NCI-H187 (cell line): ENCODE results near the gene MTLN.
"Not testable (repeated sequence)": the region's sequence is repeated elsewhere in the genome, so short reads cannot be mapped to it uniquely, and the experiment has no call there.

ENCODE experiments used
- DNase-seq, 2 experiments: peaks; one replicate each; lab custom pipeline; 2025; lab: John Stamatoyannopoulos, UW

The MTLN gene, protein sequence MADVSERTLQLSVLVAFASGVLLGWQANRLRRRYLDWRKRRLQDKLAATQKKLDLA

DNA sequence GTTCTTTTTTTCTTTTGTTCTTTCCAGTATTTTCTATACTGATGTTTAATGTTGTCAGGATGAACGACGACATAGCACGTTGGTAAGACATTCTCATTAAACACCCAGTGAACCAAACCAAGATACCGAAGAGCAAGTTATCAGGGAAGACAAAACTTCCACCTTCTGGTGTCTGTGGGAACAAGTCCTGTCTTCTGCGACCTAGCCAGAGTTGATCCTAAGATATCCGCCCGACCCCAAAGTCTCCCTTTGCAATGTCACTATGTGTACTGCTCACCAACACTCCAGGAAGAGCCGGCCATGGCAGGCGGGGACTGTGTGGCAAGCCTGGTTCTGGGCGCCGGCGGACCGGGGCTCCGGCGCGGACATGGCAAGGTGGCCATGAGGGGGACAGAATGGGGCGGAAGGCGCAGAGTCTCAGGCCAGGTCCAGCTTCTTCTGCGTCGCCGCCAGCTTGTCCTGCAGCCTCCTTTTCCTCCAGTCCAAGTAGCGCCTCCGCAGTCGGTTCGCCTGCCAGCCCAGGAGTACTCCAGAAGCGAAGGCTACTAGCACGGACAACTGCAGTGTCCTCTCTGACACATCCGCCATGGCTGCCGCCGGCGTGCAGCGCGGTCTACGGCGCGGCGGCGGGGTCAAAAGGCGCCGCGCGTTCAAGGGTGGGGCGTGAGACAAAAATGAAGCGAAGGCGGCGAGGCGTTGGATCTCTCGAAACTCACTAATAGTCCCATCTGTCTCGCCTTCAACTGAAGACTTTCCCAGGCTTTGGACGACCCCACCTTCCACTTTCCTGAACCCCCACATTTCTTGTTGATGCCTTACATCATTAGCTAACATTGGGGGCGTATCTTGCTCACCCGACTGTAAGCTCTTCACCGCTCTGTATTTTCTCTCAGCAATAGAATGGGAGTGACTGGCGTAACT is at the start of gene MTLN:
MTLN (minus strand) TSS at position 610 of the 921 bp plus-strand sequence; CDS start at position 588, 22 bp downstream.
- peak; percentile 3 to 55 for DNase-seq

DNA sequence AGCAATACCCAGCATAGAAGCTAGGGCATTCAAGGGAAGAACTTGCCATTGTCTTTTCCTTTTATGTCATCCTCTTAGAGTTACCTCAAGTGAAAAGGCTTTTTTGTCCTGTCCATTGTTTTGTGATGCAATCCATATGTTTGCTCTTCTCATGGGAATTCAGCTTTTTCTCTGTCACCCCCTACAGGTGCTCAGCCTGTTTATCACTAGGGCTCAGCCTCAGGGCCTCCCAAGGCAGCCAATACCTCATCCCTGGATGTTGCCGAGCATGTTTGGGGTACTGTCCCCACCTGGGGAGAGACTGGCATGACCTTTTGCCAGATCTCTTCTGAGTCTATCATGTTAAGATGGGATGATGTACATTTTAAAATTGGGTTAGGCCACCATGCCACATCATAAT is 49.6 kb upstream of the MTLN start:
- not testable (repeated sequence) for DNase-seq

DNA sequence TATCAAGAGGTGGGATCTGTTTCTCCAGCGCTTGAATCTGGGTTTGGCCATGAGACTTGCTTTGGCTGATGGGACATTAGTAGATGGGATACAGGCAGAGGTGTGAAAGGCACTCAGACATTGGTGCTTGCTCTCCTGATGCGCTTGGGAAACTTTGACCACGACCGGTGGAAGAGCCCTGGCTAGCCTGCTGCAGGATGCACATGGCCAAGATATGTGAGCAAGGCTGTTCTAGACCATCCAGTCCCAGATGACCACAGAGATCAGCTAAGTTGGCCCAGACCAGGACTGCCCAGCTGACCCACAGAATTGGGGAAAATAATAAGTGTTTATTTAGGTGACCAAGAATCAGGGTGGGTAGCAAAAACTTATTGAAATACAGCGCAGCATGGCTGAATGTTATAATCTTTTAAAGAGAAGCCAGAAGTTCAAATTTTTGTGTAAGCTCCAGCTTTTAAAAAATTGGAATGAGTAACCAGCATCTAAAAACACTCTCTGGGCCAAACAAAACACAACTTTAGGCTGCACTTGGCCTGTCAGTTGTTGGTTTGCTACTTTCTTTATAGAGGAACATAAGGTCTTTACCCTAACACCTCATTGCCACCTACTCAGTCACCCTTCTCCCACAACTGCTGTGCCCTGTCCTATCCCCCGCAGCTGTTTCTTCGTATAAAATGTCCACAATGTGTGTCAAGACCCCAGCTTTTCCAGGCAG is 35.9 kb upstream of the MTLN start:
- not testable (repeated sequence) for DNase-seq

DNA sequence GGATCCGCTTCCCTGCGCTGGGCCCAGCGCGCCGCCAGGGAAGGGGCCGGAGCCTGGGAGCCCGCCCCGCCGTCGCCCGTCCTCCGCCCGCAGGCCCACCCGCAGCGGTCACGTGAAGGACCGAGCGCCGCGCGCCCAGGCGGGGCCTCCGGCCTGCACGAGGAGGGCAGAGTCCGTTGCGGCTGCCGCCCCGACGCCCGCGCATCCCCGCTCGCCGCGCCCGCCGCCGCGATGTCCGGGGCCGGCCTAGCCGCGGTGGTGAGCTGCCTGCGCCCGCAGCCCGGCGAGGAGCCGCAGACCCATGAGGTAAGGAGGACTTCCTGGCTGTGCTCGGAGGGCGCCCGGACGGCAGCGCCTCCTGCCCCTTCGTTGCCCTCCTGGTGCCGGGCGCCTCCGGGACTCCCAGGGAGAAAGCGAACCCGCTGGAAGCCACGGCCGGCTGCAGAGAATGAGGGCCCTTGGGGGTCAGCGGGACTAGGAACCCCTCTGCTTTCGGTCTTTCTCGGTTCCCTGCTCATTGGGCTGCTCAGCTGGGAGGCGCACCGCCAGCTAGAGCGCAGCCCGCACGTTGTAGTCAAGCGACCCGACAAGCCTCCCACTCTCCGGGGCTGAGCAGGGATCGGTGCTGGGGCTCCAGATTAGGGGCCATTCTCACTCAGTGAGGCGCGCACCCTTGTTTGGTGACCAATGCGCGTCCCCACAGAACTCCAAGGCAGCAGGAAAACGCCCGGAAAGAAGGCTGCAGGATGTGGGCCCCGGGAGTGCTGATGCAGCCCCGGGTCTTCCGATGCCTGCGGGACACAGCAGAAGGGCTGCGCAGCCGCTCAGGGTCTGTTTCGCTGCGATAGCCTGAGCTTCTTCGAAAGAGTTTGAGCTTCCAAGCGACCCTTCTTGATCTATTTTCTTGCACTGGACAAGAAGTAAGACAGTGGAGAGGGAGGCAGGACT is 33.4 kb upstream of the MTLN start:
- not testable (repeated sequence) for DNase-seq

DNA sequence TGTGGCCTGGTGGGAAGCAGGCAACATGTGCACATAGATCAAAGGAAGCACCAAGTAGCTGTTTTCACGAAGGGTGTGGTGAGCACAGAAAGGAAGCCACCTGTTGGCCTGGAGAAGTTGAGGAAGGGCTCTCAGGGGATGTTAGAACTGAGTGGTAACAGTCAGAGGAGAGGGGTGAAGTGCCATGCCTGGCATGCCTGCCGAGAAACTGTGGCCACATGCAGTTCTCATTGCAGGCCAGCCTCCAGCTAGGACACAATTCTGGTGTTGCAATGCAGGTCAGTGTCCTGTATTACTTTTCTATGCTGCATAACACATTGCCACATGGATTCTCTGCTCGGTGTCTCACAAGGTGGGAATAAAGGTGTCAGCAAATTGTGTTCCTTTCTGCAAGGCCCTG is 30.9 kb upstream of the MTLN start:
- DNase-seq: not testable (repeated sequence)

DNA sequence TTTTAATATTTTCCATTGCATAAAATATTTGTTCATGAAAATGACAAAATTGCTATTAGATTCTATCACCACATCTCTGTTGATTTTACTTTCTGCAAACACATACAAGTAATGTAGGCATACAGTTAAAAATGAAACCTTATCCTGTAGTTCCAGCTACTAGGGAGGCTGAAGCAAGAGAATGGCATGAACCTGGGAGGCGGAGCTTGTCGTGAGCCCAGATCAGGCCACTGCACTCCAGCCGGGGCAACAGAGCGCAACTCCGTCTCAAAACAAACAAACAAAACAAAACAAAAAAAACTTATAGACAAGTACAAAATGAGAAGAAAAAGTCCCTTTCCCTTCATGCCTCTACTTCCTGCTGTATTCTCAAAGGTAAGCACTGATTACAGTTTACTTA is 22.2 kb upstream of the MTLN start:
- DNase-seq: not testable (repeated sequence)

DNA sequence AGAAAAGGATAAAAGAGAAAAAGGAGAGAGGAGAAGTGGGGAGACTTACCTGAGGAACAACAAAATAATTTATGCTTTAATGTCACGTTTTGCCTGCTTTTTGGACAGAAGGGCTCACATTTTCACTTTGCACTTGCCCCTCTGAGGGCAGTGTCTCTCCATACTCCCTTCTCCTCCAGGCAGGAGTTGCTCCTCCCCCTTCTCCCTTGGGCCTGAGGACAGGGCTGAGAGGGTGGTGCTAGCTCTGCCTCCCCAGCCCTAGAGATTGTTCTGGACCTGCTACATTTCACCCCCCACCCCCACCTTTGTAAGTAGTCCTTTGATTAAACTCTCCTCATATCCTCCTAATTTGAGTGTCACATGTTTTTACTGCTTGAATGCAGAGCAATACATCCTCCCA is 17.5 kb upstream of the MTLN start:
- DNase-seq: not testable (repeated sequence)

DNA sequence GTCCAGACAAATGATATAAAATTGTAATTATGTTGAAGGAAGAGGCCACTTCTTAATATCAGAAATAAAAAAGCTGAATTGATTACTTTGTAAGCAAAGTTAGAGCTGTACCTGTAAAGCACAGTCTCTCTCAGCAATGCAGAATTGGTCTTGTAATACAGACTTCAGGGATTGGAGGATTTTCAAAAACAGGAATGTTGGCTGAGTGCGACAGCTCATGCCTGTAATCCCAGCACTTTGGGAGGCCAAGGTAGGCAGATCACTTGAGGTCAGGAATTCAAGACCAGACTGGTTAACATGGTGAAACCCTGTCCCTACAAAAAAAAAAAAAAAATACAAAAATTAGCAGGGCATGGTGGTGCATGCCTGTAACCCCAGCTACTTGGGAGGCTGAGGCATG is 10.3 kb upstream of the MTLN start:
- not testable (repeated sequence) for DNase-seq

DNA sequence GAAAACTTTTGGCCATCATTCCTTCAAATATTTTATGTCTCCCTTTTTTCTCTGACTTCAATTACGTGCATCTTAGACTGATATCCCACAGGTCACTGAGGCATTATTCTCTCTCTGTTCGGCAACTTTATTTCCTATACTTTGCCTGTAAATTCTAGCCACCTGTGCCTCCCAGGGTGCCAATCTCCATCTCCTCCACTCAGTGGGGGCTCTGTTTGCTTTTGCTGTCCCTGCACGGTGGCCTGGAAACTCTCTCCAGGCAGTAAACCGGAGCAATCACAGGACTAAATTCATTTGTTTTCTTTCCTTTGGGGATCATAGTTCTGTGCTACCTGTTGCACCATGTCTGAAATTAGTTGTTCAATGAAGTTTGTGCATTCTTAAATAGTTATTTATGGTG is 9.6 kb upstream of the MTLN start:
- no peak for DNase-seq

DNA sequence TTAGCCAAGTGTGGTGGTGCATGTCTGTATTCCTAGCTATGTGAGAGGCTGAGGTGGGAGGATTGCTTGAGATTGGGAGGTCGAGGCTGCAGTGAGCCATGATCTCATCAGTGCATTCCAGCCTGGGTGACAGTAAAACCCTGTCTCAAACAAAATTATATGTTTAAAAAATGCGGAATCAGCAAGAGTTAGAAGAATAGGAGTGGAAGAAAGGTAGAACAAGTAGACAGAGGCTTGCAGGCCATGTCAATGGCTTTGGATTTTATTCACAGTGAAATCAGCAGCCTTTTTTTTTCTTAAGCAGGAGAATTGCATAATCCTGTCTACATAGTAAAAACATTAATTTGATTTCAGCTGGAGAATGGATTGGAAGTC is 7.8 kb upstream of the MTLN start:
- no peak for DNase-seq

DNA sequence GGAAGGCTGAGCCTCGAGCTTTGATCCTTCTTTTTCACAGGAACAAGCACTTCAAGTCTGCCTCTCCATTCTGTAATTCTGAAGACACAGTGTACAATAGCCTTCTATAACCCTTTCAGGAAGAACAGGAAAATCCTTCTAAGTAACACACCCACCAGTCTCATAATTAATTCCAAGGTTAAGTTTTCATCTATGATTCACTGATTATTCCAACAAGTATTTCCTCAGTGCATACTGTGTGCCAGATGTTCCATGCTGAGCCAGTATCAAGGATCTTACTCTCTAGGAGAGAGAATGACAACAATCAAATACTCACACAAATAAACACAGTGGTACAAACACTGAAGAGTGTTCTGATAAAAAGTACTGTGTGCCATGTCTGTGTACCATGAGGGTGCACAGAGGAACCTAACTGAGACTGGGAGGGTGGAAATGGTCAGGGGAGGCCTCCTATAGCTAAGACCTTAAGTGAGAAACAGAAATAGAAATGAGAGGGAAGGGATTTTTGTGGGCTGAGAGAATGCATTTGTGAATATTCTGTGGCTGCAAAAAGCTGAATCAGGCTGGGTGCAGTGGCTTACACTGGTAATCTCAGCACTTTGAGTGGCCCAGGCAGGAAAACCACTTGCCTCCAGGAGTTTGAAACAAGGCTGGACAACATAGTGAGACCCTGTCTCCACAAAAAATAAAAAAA is 7.3 kb upstream of the MTLN start:
- DNase-seq: no peak

DNA sequence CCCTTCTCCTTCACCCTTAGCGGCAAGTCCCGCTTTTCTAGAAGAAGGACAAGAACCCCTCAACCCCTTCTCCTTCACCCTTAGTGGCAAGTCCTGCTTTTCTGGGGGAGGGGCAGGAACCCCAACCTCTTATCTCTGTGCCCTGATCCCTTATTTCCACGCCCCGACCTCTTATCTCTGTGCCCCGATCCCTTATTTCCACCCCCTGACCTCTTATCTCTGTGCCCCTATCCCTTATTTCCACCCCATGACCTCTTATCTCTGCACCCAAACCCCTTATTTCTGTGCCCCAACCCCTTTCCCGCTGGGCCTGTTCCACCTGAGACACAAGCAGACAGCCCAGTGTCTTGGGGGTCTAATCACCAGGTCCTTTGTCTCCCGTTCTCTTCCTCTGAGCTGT is 6.5 kb upstream of the MTLN start:
- not testable (repeated sequence) for DNase-seq

DNA sequence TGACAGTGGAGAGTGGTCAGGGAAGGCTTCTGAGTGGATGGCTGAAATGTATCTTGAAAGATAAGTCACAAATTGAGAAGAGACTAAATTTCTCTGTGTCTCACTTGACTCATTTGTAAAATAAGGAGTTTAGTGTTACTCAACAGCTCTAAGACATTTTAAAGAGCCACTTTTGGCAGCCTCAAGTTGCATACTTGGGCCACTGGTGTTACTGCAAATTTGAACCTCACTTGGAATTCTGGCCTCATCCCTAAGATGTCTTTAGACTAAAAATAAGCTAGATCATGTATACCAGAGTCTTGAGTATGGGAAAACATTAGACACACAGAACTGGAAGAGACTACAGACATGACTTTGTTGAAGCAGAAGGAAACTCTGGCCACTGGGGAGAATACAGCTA is 4.5 kb upstream of the MTLN start:
- DNase-seq: no peak

DNA sequence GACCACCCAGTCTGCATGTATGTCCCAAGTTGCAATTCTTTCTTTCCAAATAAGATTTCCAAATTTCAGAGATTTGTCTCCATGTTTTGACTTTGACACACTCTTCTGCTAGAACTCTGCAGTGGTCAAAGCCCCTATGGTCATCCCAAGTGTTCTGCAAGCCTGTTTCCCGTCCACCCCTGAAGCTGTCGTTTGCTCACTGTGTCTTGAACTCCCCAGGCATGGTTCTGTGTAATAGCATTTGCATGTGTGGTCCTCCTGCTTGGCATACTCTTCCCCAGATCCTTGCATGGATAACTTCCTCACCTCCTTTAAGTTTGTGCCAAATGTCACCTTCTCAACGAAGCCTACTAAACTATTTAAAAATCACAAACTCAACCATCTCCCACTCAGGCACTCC is 3.9 kb upstream of the MTLN start:
- DNase-seq: no peak

DNA sequence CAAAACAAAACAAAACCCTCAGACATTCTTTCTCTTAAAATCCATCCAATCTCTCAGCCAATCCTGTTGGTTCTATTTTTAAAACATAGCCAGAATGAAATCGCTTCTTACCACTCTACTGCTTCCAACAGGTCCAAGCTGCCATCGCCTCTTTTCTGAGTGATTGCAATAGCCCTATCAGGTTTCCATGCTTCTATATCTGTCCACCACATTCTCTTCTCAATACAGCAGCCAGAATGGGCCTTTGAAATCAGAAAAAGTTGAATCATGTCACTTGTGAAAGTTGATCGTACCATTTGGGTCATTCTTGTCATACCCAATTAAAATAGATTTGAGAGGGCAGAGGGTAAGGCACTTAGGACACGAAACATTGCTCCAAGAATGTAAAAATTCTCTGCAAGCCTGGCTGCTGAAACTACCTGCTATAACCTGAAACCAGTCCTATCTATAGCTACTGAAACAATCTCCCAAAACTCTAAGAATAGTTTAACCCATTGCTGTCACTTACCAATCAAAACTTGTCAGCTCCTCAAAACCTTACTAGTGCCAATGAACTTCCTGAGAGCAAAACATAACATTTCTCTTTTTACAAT is 3.3 kb upstream of the MTLN start:
- no peak for DNase-seq

DNA sequence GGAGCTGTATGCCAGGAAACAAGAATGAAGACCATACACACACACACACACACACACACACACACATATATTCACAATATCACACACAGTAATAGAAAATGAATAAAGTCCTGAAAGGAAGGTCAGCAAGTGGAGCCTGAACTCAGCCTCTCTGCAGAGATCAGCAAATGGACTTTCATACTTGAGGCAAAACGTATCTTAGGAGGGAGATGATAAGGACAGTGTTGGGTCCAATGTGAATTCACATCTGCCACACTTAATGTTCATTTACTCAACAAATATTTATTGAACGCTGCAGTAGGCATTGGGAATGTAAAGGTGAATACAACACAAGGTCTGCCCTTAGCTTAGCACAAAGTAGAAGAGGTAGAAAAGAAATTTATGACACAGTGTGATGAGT is 2.7 kb upstream of the MTLN start:
- no peak for DNase-seq

DNA sequence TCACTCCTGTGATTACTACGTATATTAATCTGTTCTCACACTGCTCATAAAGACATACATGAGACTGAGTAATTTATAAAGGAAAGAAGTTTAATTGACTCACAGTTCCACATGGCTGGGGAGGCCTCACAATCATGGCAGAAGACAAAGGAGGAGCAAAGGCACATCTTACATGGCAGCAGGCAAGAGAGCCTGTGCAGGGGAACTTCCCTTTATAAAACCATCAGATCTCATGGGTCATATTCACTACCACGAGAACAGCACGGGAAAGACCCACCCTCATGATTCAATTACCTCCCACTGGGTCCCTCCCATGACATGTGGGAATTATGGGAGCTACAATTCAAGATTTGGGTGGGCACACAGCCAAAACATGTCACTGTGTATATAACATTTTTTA is 1.2 kb upstream of the MTLN start:
- not testable (repeated sequence) for DNase-seq

DNA sequence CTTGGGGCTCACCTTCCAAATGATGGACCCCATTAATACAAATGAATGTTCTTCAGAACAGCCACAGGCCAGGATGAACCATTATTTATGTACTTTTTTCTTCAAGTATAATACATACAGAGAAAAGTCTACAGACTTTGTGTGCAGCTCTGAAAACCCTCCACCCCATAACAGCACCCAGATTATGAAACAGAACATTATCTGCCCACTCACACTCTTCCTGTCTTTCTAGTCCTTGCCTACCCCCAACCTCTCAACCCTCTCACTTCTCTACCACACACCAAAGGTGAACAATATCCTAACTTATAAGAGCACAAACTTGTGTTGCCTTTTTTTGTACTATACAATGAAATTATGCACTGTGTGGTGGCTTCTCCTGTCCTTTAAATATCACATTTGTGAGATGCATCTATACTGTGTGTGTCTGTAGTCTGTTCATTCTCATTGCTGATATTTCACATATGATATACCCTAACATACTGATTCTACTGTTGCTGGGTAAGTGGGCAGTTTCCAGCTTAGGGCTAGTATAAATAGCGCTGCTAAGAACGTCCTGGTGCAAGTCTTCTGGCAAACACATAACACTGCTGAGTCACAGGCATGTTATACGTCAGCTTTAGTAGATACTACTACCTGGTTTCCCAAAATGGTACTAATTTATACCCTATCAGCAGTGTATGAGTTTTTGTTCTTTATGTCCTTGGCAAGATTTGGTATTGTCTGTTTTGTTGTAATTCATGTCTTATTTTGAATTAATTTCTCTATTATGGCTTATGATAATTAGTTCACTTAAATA is 6.5 kb downstream of the MTLN start:
- DNase-seq: no peak

DNA sequence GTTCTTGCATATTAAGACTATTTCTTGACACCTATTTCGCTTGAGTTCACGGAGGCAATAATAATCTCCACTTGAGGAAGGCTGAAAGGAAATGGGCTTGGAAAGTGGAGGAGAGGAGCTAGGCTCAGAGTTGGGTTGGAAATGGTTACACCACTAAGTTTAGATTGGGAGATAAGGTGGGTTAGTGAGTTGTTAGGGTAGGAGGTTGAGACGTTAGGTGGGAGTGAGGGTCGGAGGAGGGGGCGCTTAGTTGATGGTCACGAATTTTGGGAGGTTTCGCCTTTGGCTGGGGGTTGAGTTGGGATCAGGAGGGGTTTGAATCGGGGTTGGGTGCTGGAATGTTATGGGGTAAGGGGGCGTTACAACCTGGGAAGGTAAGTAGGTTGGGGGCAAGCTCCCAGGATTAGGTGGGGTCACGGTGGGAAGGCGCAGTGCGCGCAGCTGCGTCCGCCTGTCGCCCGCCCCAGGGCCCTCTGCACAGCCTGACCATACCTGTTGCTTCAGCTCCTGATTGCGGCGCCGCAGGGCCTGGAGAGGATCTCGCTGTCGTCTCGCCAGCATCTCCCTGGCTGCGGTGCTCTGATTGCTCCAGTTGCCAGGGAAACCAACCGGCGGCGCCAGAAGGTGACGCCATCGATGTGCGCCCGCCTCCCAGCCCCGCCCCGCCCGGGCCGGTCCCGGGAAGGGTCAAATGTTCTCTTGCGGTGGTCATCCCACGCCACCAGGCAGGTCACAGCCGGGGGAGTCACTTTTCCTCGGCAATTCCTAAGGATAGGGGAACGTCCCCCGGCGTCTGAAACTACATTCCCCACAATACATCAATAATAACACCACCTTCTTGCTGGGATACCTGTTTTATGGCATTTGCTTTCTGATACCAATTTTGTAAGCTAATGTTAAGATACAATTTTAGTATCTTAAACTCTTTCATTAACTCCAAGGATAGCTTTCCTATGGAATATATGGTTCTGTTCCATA is 7.7 kb downstream of the MTLN start, which contains the start of gene NPHP1:
NPHP1 (minus strand) TSS at position 606 of the 978 bp plus-strand sequence; CDS start at position 561, 45 bp downstream.
- peak; percentile 8 to 44 for DNase-seq
